Body of pancreas (tissue), 4 donors: ENCODE data around the gene ABCC4. TPM values are rescaled to one million over a fixed set of nuclear protein-coding genes. Genes with fewer than 3 reads are reported as not detected.

Source experiments
- ATAC-seq: fragments of 150-250 bp; one replicate; pipeline ENCODE4 v1.9.1; 2016
- DNase-seq, 4 donors: peaks; one replicate each; pipeline ENCODE4 v3.0.0-alpha.2; 2019
- H3K27ac ChIP-seq, 4 donors: fragments of 200-600 bp; sonication (generic); 1 replicate in 3 of 4; 2 replicates in 1 of 4; pipeline versions ENCODE4 v1.5.1 to v1.6.1; 2016 to 2019; ENCODE audit warnings: mild to moderate bottlenecking in 1 of 4, mixed read lengths in 1 of 4, moderate library complexity in 1 of 4
- H3K27me3 ChIP-seq, 2 donors: fragments of 200-600 bp; sonication (generic); one replicate each; pipeline ENCODE4 v1.6.0; 2016; ENCODE audit warnings: mild to moderate bottlenecking in 1 of 2
- H3K36me3 ChIP-seq, 2 donors: fragments of 200-600 bp; sonication (generic); replicated peaks in 1 of 2; 2 replicates each; pipeline ENCODE4 v1.5.1; 2016; ENCODE audit warnings: low read depth in 2 of 2; ENCODE audit not compliant: insufficient read depth in 1 of 2
- H3K4me1 ChIP-seq: fragments of 200-600 bp; sonication (generic); one replicate; pipeline ENCODE4 v1.6.0; 2016
- H3K4me3 ChIP-seq, 2 donors: fragments of 200-600 bp; sonication (generic); 1 replicate in 1 of 2; 2 replicates in 1 of 2; pipeline ENCODE4 v1.5.1; 2016 to 2019
- H3K9me3 ChIP-seq, 3 donors: fragments of 200-600 bp; sonication (generic); 1 replicate in 2 of 3; 2 replicates in 1 of 3; pipeline ENCODE4 v1.5.1; 2016
- POLR2A ChIP-seq, 3 donors: fragments of 450-650 bp; IDR thresholded peaks; one replicate each; pipeline ENCODE4 v1.6.1; 2016; ENCODE audit warnings: antibody characterized with exemption in 3 of 3, mild to moderate bottlenecking in 2 of 3
- WGBS, 2 donors: methylation state at CpG; one replicate each; pipeline ENCODE4 v1.1.5; 2017; 5-methylcytosine and 5-hydroxymethylcytosine counted together
- intact Hi-C: fragments of 100-400 bp; cut with DNase I; formaldehyde crosslinking; loops from one replicate; pipeline ENCODE4 v1.15.1; 2023
- total RNA-seq, 2 donors: library from RNA; depleted of rRNA; stranded (reverse); fragments of >200 nt; gene quantifications; one replicate each; pipeline ENCODE4 v1.1.0, GENCODE V29; 2016
- TF ChIP-seq, protein P1 (sequence below), 7 experiments: fragments of 450-650 bp in 4 of 7; fragments of 200-600 bp in 3 of 7; sonication (generic) in 3 of 7; IDR thresholded peaks; one replicate each; pipeline ENCODE4 v1.5.1; 2016 to 2019; ENCODE audit warnings: antibody characterized with exemption in 7 of 7

The ABCC4 gene
- total RNA-seq, 2 donors from 2014 or later: 5.4 to 6.6 TPM

- Histone ChIP-seq H3K27me3 (no peaks in the 10 kb centered on the region), H3K4me1 (peaks cover 16% of the 10 kb centered on the region), H3K36me3 (no peaks in the 10 kb centered on the region), H3K9me3 (no peaks in the 10 kb centered on the region), H3K27ac (no peak overlapping the region), H3K4me3 (no peak overlapping the region)
- intact Hi-C loops: no loop called here
- WGBS, 2 donors: 72% methylated on average over 6 of the region's 6 CpGs
- DNase-seq (no peak), ATAC-seq (no peak)
- TF ChIP-seq, protein P1, sequence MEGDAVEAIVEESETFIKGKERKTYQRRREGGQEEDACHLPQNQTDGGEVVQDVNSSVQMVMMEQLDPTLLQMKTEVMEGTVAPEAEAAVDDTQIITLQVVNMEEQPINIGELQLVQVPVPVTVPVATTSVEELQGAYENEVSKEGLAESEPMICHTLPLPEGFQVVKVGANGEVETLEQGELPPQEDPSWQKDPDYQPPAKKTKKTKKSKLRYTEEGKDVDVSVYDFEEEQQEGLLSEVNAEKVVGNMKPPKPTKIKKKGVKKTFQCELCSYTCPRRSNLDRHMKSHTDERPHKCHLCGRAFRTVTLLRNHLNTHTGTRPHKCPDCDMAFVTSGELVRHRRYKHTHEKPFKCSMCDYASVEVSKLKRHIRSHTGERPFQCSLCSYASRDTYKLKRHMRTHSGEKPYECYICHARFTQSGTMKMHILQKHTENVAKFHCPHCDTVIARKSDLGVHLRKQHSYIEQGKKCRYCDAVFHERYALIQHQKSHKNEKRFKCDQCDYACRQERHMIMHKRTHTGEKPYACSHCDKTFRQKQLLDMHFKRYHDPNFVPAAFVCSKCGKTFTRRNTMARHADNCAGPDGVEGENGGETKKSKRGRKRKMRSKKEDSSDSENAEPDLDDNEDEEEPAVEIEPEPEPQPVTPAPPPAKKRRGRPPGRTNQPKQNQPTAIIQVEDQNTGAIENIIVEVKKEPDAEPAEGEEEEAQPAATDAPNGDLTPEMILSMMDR (IDR thresholded peaks at IDR 0.05): no peak
- no peak for TF ChIP-seq POLR2A (IDR thresholded peaks at IDR 0.05)
Measured at GRCh38 chr13:95267662-95268342, 33.4 kb downstream of the ABCC4 start.

DNA sequence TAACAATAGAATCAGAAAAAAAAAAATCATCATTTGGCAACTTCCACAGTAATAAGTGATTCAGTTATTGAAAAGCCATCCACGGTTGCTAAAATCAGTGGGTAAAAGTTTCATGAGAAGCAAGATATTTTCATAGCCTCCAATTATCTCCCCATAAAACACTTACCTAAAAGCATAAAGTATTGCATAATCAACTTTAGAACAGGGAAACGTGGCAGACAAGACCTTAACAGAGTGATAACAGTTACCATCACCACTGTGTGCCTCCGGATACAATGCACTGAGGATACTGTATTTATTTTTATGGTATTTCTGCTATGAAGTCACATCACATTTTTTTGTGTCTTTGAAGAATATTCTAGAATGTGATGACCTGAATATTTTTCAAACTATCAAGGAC is 37.0 kb downstream of the ABCC4 start:
- WGBS, 2 donors: 80 to 84% methylated on average over 3 of the region's 3 CpGs
- H3K4me3 ChIP-seq: no peak overlapping the region
- H3K27me3 ChIP-seq: no peaks in the 10 kb centered on the region

DNA sequence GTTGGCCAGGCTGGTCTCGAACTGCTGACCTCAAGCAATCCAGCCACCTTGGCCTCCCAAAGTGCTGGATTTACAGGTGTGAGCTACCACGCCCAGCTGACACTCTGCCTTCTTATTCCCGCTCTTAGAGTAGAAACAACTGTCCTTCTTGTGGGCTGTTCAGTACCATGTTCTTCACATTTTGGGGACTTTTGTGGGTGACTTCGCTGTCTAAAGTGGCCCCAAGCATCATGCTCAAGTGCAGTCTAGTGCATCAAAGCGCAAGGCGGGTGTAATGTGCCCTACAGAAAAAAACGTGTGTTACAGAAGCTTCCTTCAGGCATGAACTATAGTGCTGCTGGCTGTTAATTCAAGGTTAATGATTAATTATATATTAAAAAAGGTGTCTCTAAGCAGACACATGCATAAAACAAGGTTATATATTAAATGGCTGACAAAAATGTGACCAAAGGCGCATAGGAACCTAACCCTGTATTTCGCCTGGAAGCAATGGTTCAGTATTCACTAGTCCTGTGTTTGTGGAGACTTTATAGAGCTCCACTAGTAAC is 38.3 kb downstream of the ABCC4 start:
- Histone ChIP-seq H3K4me3 (no peak overlapping the region), H3K9me3 (no peaks in the 10 kb centered on the region), H3K4me1 (peaks cover 7% of the 10 kb centered on the region), H3K36me3 (no peaks in the 10 kb centered on the region), H3K27ac (no peak overlapping the region), H3K27me3 (no peaks in the 10 kb centered on the region)
- 90 to 96% methylated on average over 9 of the region's 9 CpGs for WGBS, 2 donors
- intact Hi-C loops: no loop called here
- TF ChIP-seq, protein P1 (IDR thresholded peaks at IDR 0.05): no peak
- no peak for TF ChIP-seq POLR2A (IDR thresholded peaks at IDR 0.05)
- no peak for ATAC-seq
- DNase-seq: no peak

More for the DNA sequence above, 37.0 kb downstream of the ABCC4 start:
- Histone ChIP-seq H3K36me3 (no peaks in the 10 kb centered on the region), H3K9me3 (no peaks in the 10 kb centered on the region), H3K4me1 (no peaks in the 10 kb centered on the region), H3K27ac (no peak overlapping the region)
- ATAC-seq (no peak), DNase-seq (no peak)
- intact Hi-C loops: no loop called here
- no peak for TF ChIP-seq POLR2A (IDR thresholded peaks at IDR 0.05)
- TF ChIP-seq, protein P1 (IDR thresholded peaks at IDR 0.05): no peak

DNA sequence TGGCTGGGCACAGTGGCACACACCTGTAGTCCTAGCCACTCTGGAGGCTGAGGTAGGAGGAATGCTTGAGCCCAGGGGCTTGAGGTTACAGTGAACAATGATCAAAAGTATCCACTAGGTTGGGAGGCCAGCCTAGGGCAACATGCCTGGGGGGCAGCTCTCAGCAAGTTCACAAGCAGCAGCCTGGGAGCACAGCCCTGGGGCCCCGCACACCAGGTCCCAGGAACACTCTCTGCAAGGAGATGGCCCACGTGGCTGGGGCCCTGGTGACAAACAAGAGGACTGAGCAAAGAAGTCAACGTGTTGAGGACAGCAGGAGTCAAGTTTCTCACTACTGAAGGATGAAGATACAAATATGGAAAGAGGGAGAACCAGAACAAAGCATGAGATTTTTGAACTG is 39.3 kb downstream of the ABCC4 start:
- no peaks in the 10 kb centered on the region for H3K27me3 ChIP-seq
- no peak for ATAC-seq
- intact Hi-C loops: no loop called here
- H3K4me1 ChIP-seq: peaks cover 7% of the 10 kb centered on the region
- WGBS, 2 donors: 77 to 84% methylated on average over 2 to 3 of the region's 3 CpGs
- no peaks in the 10 kb centered on the region for H3K36me3 ChIP-seq
- no peak for TF ChIP-seq POLR2A (IDR thresholded peaks at IDR 0.05)
- TF ChIP-seq, protein P1 (IDR thresholded peaks at IDR 0.05): no peak
- no peak overlapping the region for H3K27ac ChIP-seq
- DNase-seq: no peak
- H3K4me3 ChIP-seq: no peak overlapping the region
- no peaks in the 10 kb centered on the region for H3K9me3 ChIP-seq
